ENCODE data around the gene MAP4K2.

DNA sequence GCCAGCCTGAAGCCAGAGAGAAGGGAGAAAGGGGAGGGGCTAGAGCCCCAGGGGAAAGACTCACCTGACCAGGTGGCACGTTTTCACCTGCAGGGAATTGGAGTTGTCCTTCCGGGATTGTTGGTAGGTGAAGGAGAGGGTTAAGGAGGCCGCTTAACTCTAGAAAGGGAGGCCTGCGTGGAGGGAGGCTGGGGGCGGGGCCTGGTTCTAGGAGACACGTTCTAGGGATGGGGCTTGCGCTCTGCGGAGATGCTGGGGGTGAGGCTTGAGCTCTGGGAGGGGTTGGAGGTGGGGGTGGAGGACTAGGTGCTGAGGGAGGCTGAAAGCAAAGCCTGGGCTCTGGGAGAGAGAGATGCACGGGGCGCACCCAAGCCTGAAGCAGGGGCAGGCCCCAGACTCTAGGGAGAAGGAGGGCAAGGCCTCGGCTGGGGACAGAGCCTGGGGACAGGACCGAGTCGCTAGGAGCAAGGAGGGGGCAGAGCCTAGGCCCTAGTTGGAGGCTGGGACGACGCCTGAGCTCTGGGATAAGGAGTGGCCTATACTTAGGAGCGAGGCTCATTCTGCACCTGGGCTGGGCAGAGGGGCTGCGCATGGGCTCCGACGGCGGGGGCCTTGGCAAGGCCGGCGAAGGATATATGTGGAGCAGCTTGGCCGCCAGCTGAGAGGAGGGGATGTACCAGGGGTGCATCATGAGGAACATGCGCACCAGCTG, 61.5 kb downstream of the MAP4K2 start:
- TF ChIP-seq, protein P1, sequence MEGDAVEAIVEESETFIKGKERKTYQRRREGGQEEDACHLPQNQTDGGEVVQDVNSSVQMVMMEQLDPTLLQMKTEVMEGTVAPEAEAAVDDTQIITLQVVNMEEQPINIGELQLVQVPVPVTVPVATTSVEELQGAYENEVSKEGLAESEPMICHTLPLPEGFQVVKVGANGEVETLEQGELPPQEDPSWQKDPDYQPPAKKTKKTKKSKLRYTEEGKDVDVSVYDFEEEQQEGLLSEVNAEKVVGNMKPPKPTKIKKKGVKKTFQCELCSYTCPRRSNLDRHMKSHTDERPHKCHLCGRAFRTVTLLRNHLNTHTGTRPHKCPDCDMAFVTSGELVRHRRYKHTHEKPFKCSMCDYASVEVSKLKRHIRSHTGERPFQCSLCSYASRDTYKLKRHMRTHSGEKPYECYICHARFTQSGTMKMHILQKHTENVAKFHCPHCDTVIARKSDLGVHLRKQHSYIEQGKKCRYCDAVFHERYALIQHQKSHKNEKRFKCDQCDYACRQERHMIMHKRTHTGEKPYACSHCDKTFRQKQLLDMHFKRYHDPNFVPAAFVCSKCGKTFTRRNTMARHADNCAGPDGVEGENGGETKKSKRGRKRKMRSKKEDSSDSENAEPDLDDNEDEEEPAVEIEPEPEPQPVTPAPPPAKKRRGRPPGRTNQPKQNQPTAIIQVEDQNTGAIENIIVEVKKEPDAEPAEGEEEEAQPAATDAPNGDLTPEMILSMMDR (conservative IDR thresholded peaks at IDR 0.05; ENCODE audit: low read depth, low read length): no peak
- TF ChIP-seq RAD21 (IDR thresholded peaks at IDR 0.05; ENCODE audit: low read length) (no peak), POLR2A (IDR thresholded peaks at IDR 0.05; ENCODE audit: low read depth, low read length) (no peak), USF2 (IDR thresholded peaks at IDR 0.05; ENCODE audit: low read depth, low read length) (no peak), FOS (IDR thresholded peaks at IDR 0.05; ENCODE audit: low read depth, low read length) (no peak), CEBPB (IDR thresholded peaks at IDR 0.05; ENCODE audit: low read depth, low read length) (no peak), MAFK (IDR thresholded peaks at IDR 0.05; ENCODE audit: low read depth, low read length) (no peak), RCOR1 (IDR thresholded peaks at IDR 0.05; ENCODE audit: insufficient replicate concordance, low read length) (no peak), MAZ (IDR thresholded peaks at IDR 0.05; ENCODE audit: borderline replicate concordance, low read depth, low read length) (no peak), NFE2L2 (IDR thresholded peaks at IDR 0.05; ENCODE audit: low read depth, low read length) (no peak)
- TF ChIP-seq, protein P2, sequence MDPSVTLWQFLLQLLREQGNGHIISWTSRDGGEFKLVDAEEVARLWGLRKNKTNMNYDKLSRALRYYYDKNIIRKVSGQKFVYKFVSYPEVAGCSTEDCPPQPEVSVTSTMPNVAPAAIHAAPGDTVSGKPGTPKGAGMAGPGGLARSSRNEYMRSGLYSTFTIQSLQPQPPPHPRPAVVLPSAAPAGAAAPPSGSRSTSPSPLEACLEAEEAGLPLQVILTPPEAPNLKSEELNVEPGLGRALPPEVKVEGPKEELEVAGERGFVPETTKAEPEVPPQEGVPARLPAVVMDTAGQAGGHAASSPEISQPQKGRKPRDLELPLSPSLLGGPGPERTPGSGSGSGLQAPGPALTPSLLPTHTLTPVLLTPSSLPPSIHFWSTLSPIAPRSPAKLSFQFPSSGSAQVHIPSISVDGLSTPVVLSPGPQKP (IDR thresholded peaks at IDR 0.05; ENCODE audit: borderline replicate concordance, low read depth, low read length): no peak

Data from IMR-90 (cell line).